K562 (cell line): ENCODE measurements around the gene SLX4IP. TPM values are rescaled to one million over a fixed set of nuclear protein-coding genes. Genes with fewer than 3 reads are reported as not detected.

ENCODE experiments used
- ATAC-seq: fragments of 200-7000 bp; cut with Tn5 transposase; 3 replicates; pipeline ENCODE4 v1.9.1; 2020; ENCODE audit warnings: moderate library complexity
- BruUV-seq: library from RNA; stranded (reverse); fragments of 400-500 nt; replicated peaks from 2 replicates; lab custom pipeline; 2021; lab: Mats Ljungman, UMichigan
- CTCF ChIA-PET: fragments of 300-600 bp; formaldehyde crosslinking; extraction: SDS; loops from one replicate; lab custom pipeline; 2021; ENCODE audit warnings: low intra/inter-chr PET ratio; lab: Yijun Ruan, JAX
- POLR2A ChIA-PET: fragments of 300-600, 350-650 bp; sonication (Branson Sonifier 250); formaldehyde crosslinking; extraction: SDS; loops from one replicate; lab custom pipeline; 2021; ENCODE audit warnings: antibody characterized with exemption, inconsistent platforms; lab: Yijun Ruan, JAX
- DNase-seq, 4 experiments: peaks; one replicate each; pipeline versions ENCODE4 v3.0.0 to v3.0.0-alpha.2; 2011 to 2018; ENCODE audit warnings: low spot score in 3 of 4, mixed read lengths in 3 of 4; ENCODE audit errors: extremely low read depth in 1 of 4
- FAIRE-seq: peaks from 2 replicates; lab custom pipeline; 2011; peaks lifted over from hg19 to GRCh38; lab: Jason Lieb, UNC
- H2AFZ ChIP-seq: 2 replicates; pipeline ENCODE4 v1.6.0; 2011; ENCODE audit warnings: low read depth, low read length, control low read depth, inconsistent platforms
- H3K27ac ChIP-seq: fragments of 200-600 bp; 3 replicates; pipeline ENCODE4 v1.8.0; 2011; ENCODE audit warnings: low read depth, mild to moderate bottlenecking, control low read depth, inconsistent platforms, low read length, moderate library complexity, mixed read lengths; ENCODE audit errors: extremely low read depth
- H3K27me3 ChIP-seq, 2 experiments: fragments of 300-600 bp in 1 of 2; 2 replicates in 1 of 2; 3 replicates in 1 of 2; pipeline versions ENCODE4 v1.6.0 to v1.8.0; 2011; ENCODE audit warnings: inconsistent platforms in 2 of 2, low read length in 2 of 2, mild to moderate bottlenecking in 1 of 2, mixed read lengths in 1 of 2, moderate library complexity in 1 of 2; ENCODE audit not compliant: control insufficient read depth in 2 of 2, insufficient read depth in 2 of 2
- H3K36me3 ChIP-seq: fragments of 300-600 bp; 3 replicates; pipeline ENCODE4 v1.8.0; 2011; ENCODE audit warnings: mild to moderate bottlenecking, low read length, inconsistent platforms; ENCODE audit not compliant: control insufficient read depth, insufficient read depth
- H3K4me1 ChIP-seq, 2 experiments: fragments of 200-600 bp in 1 of 2; replicated peaks in 1 of 2; 2 replicates in 1 of 2; 3 replicates in 1 of 2; pipeline versions ENCODE4 v1.5.1 to v1.8.0; 2011; ENCODE audit warnings: inconsistent platforms in 2 of 2, low read length in 2 of 2, mild to moderate bottlenecking in 1 of 2, mixed read lengths in 1 of 2, moderate library complexity in 1 of 2; ENCODE audit not compliant: control insufficient read depth in 2 of 2, insufficient read depth in 2 of 2
- H3K4me2 ChIP-seq: 2 replicates; pipeline ENCODE4 v1.6.1; 2011; ENCODE audit warnings: low read length, control low read depth, inconsistent platforms, mixed read lengths; ENCODE audit not compliant: insufficient read depth
- H3K4me3 ChIP-seq: fragments of 200-600 bp; sonication (generic), shearing (Covaris generic); 2 replicates; pipeline ENCODE4 v1.5.1; 2016; ENCODE audit warnings: control low read depth, inconsistent platforms
- H3K79me2 ChIP-seq: fragments of 200-600 bp; 3 replicates; pipeline ENCODE4 v1.8.0; 2011; ENCODE audit warnings: low read length, inconsistent platforms; ENCODE audit not compliant: control insufficient read depth, insufficient read depth
- H3K9ac ChIP-seq, 2 experiments: 2 replicates each; pipeline versions ENCODE4 v1.6.0 to v1.6.1; 2011; ENCODE audit warnings: low read depth in 2 of 2, low read length in 2 of 2, control low read depth in 1 of 2, inconsistent platforms in 1 of 2, mild to moderate bottlenecking in 1 of 2, mixed read lengths in 1 of 2; ENCODE audit not compliant: insufficient read depth in 1 of 2
- H3K9me1 ChIP-seq: one replicate; pipeline ENCODE4 v1.6.0; 2011; ENCODE audit warnings: inconsistent platforms, mild to moderate bottlenecking, low read length, moderate library complexity; ENCODE audit not compliant: control insufficient read depth, insufficient read depth
- H3K9me3 ChIP-seq: replicated peaks from 2 replicates; pipeline ENCODE4 v1.5.1; 2011; ENCODE audit warnings: low read depth, low read length, inconsistent platforms; ENCODE audit not compliant: control insufficient read depth, insufficient read depth
- H4K20me1 ChIP-seq: replicated peaks from 2 replicates; pipeline ENCODE4 v1.6.1; 2011; ENCODE audit warnings: low read length, inconsistent platforms, mixed read lengths; ENCODE audit not compliant: control insufficient read depth, insufficient read depth
- ARHGAP35 ChIP-seq: fragments of 450-650 bp; IDR thresholded peaks from 2 replicates; pipeline ENCODE4 v1.6.1; 2018; ENCODE audit not compliant: partially characterized antibody
- BHLHE40 ChIP-seq: IDR thresholded peaks from 2 replicates; pipeline ENCODE4 v1.6.1; 2011; ENCODE audit warnings: low read length, improper control_type of control experiment
- IRF2 ChIP-seq: sonication (generic); formaldehyde crosslinking; IDR thresholded peaks from 2 replicates; pipeline ENCODE4 v1.8.1; 2022; ENCODE audit warnings: mild to moderate bottlenecking, missing genetic modification reagents
- NFIC ChIP-seq: fragments of 450-650 bp; IDR thresholded peaks from 2 replicates; pipeline ENCODE4 v1.6.1; 2017; ENCODE audit warnings: mild to moderate bottlenecking, inconsistent platforms
- RB1 ChIP-seq: fragments of 450-650 bp; IDR thresholded peaks from 2 replicates; pipeline ENCODE4 v1.6.1; 2017; ENCODE audit warnings: low read depth, mild to moderate bottlenecking
- SNIP1 ChIP-seq: fragments of 450-650 bp; IDR thresholded peaks from 2 replicates; pipeline ENCODE4 v1.7.1; 2017; ENCODE audit warnings: low read depth, mild to moderate bottlenecking
- ZEB2 ChIP-seq: fragments of 450-650 bp; IDR thresholded peaks from 2 replicates; pipeline ENCODE4 v1.6.1; 2016
- ZKSCAN3 ChIP-seq: fragments of 250-450 bp; sonication (Bioruptor Pico); IDR thresholded peaks from 2 replicates; pipeline ENCODE4 v1.4.0; 2020
- ZNF398 ChIP-seq: fragments of 250-450 bp; sonication (Bioruptor Pico); IDR thresholded peaks from 2 replicates; pipeline ENCODE4 v1.8.0; 2021; ENCODE audit warnings: moderate library complexity, mild to moderate bottlenecking, inconsistent platforms
- ZNF79 ChIP-seq: fragments of 250-450 bp; sonication (Bioruptor Pico); IDR thresholded peaks from 2 replicates; pipeline ENCODE4 v1.4.0; 2020; ENCODE audit warnings: low read depth, mild to moderate bottlenecking, moderate library complexity
- WGBS: fragments of 100-300 bp; shearing (Covaris generic); methylation state at CpG from one replicate; pipeline ENCODE4 v1.1.6; 2016; ENCODE audit warnings: low coverage, mixed read lengths; ENCODE audit not compliant: insufficient coverage; ENCODE audit errors: missing lambda C conversion rate; 5-methylcytosine and 5-hydroxymethylcytosine counted together
- in situ Hi-C: fragments of 300-500 bp; cut with MboI; formaldehyde crosslinking; loops from 4 replicates; pipeline ENCODE4 v1.15.0; 2018; ENCODE audit warnings: inconsistent platforms, mixed read lengths
- intact Hi-C: fragments of 100-400 bp; cut with micrococcal nuclease; formaldehyde crosslinking; loops from 2 replicates; pipeline ENCODE4 v1.14.2; 2022
- polyA plus RNA-seq, 8 experiments: library from polyadenylated mRNA; depleted of rRNA in 4 of 8; stranded (reverse) in 5 of 8; unstranded in 3 of 8; fragments of >200 nt; fragmentation: Nextera tagmentation in 2 of 8; fragmentation: Illumina TruSeq in 1 of 8; extraction: Ambion mirVana in 2 of 8; extraction: Trizol in 1 of 8; gene quantifications; 2 replicates each; pipeline versions ENCODE4 v1.2.1 to v1.2.3, GENCODE V29; 2011 to 2014; ENCODE audit warnings: inconsistent platforms in 1 of 8, missing spikeins in 1 of 8
- total RNA-seq, 7 experiments: library from RNA; depleted of rRNA in 6 of 7; stranded (reverse); fragments of >200 nt in 6 of 7; fragmentation: Illumina TruSeq in 2 of 7; extraction: Trizol in 2 of 7; gene quantifications; 2 replicates each; pipeline versions ENCODE4 v1.2.1 to v1.2.3, GENCODE V29; 2011 to 2021; ENCODE audit warnings: low replicate concordance in 1 of 7

Gene SLX4IP
- total and polyA plus RNA-seq, 9 of the 15 experiments (the other 6 are each of a cell fraction or from before 2014, with no cell fraction given), result 1.5 to 5.9 (median 3.5) TPM

GRCh38 chr20:10385850-10386544 is 49.1 kb upstream of the SLX4IP start:
- Histone ChIP-seq H3K9me3 (no peaks in the 10 kb centered on the region), H3K4me2 (no peak overlapping the region), H3K4me1 (no peaks in the 10 kb centered on the region), H3K27me3 (no peaks in the 10 kb centered on the region; a peak in 1 of 5 replicates), H2AFZ (no peak overlapping the region), H4K20me1 (no peaks in the 10 kb centered on the region), H3K4me3 (no peak overlapping the region), H3K36me3 (no peaks in the 10 kb centered on the region), H3K79me2 (no peaks in the 10 kb centered on the region), H3K27ac (no peak overlapping the region), H3K9ac (no peak overlapping the region), H3K9me1 (no peaks in the 10 kb centered on the region)
- intact Hi-C loops, result no loop called here
- in situ Hi-C loops, result no loop called here
- FAIRE-seq (no peak), ATAC-seq (no peak), DNase-seq (peak in 1 of 4 experiments; percentile 3)
- ChIA-PET POLR2A (interaction anchor here (0.5 to 0.7 kb wide), 2 partner anchors 49 to 1347 kb away, joined by 3 read pairs; no protein-coding TSS in a partner anchor), CTCF (no interaction called here)
- BruUV-seq, result no TSS peak
- whole genome bisulfite sequencing, result 0% methylated on average over 4 of the region's 4 CpGs
- TF ChIP-seq NFIC, result peak; percentile 60
- no peak for TF ChIP-seq ZNF398 (CRISPR knock-in tag)

- H3K27ac ChIP-seq, result no peak overlapping the region
- H3K9ac ChIP-seq, result no peak overlapping the region
- no peak overlapping the region for H2AFZ ChIP-seq
- H4K20me1 ChIP-seq, result no peaks in the 10 kb centered on the region
- no peaks in the 10 kb centered on the region for H3K9me1 ChIP-seq
- intact Hi-C loops (no loop called here), in situ Hi-C loops (no loop called here)
- no peaks in the 10 kb centered on the region for H3K9me3 ChIP-seq
- WGBS, result 4% methylated on average over 3 of the region's 4 CpGs
- TF ChIP-seq BHLHE40, result no peak
- TF ChIP-seq ARHGAP35, result no peak
- no peak for TF ChIP-seq IRF2 (CRISPR knock-in tag)
- no peak for TF ChIP-seq ZEB2
- no peak for TF ChIP-seq ZNF79 (CRISPR knock-in tag)
- TF ChIP-seq SNIP1, result no peak
- TF ChIP-seq ZKSCAN3 (CRISPR knock-in tag), result no peak
- no peak for TF ChIP-seq RB1
- H3K4me2 ChIP-seq, result no peak overlapping the region
- ATAC-seq, result no peak
- no peak for DNase-seq
- ChIA-PET POLR2A (no interaction called here), CTCF (no interaction called here)
- no peaks in the 10 kb centered on the region for H3K4me1 ChIP-seq
- H3K79me2 ChIP-seq, result no peaks in the 10 kb centered on the region
- no peak for FAIRE-seq
- no peaks in the 10 kb centered on the region for H3K36me3 ChIP-seq
- no TSS peak for BruUV-seq
- H3K4me3 ChIP-seq, result no peak overlapping the region
- no peaks in the 10 kb centered on the region; a peak in 1 of 5 replicates for H3K27me3 ChIP-seq
These were observed 47.4 kb upstream of the SLX4IP start for GRCh38 chr20:10387686-10388085.
